OCI-LY1 (cell line): ENCODE data around the gene FEV.

ENCODE experiments used
- H2AFZ ChIP-seq: fragments of 200-600 bp; sonication (generic), shearing (Covaris generic); 2 replicates; pipeline ENCODE4 v1.6.0; 2014; ENCODE audit warnings: antibody characterized with exemption, mild to moderate bottlenecking, low read length
- H3F3A ChIP-seq: fragments of 200-600 bp; sonication (generic), shearing (Covaris generic); 2 replicates; pipeline ENCODE4 v1.6.0; 2014; ENCODE audit warnings: mild to moderate bottlenecking, antibody characterized with exemption, low read length, moderate library complexity; ENCODE audit not compliant: insufficient read depth
- H3K27ac ChIP-seq: fragments of 200-600 bp; sonication (generic); 2 replicates; pipeline ENCODE4 v1.5.1; 2014; ENCODE audit warnings: low read length, mixed run types, mild to moderate bottlenecking, low read depth; ENCODE audit not compliant: poor library complexity, severe bottlenecking
- H3K27me3 ChIP-seq: fragments of 200-600 bp; sonication (generic); 2 replicates; pipeline ENCODE4 v1.6.0; 2014; ENCODE audit warnings: antibody characterized with exemption, mild to moderate bottlenecking, low read length, moderate library complexity; ENCODE audit not compliant: insufficient read depth
- H3K36me3 ChIP-seq: fragments of 200-600 bp; sonication (generic); 2 replicates; pipeline ENCODE4 v1.6.1; 2014; ENCODE audit warnings: mild to moderate bottlenecking, antibody characterized with exemption, low read length, moderate library complexity, mixed read lengths; ENCODE audit not compliant: insufficient read depth
- H3K4me1 ChIP-seq: fragments of 200-600 bp; sonication (generic); 2 replicates; pipeline ENCODE4 v1.5.1; 2014; ENCODE audit warnings: mild to moderate bottlenecking, low read length, moderate library complexity; ENCODE audit not compliant: insufficient read depth, severe bottlenecking
- H3K4me2 ChIP-seq: fragments of 200-600 bp; sonication (generic), shearing (Covaris generic); 2 replicates; pipeline ENCODE4 v1.6.1; 2014; ENCODE audit warnings: low read length
- H3K4me3 ChIP-seq: fragments of 200-600 bp; sonication (generic); 2 replicates; pipeline ENCODE4 v1.5.1; 2014; ENCODE audit warnings: low read length, low read depth, mild to moderate bottlenecking, mixed read lengths; ENCODE audit not compliant: poor library complexity, severe bottlenecking
- H3K79me2 ChIP-seq: fragments of 200-600 bp; shearing (Covaris generic); 2 replicates; pipeline ENCODE4 v1.6.1; 2016; ENCODE audit warnings: mixed run types, low read length, mixed read lengths; ENCODE audit not compliant: insufficient read depth
- H3K9ac ChIP-seq: fragments of 200-600 bp; sonication (generic), shearing (Covaris generic); 2 replicates; pipeline ENCODE4 v1.6.1; 2014; ENCODE audit warnings: mild to moderate bottlenecking, low read length, mixed read lengths
- H3K9me2 ChIP-seq: fragments of 200-600 bp; sonication (generic), shearing (Covaris generic); 2 replicates; pipeline ENCODE4 v1.6.1; 2014; ENCODE audit warnings: low read depth, mild to moderate bottlenecking, low read length, mixed read lengths
- H3K9me3 ChIP-seq: fragments of 200-600 bp; shearing (Covaris generic); 2 replicates; pipeline ENCODE4 v1.6.1; 2014; ENCODE audit warnings: low read length, mixed read lengths
- H4K20me1 ChIP-seq: fragments of 200-600 bp; sonication (generic), shearing (Covaris generic); 2 replicates; pipeline ENCODE4 v1.6.0; 2016; ENCODE audit warnings: mild to moderate bottlenecking, low read length; ENCODE audit not compliant: insufficient read depth
- EZH2 ChIP-seq: fragments of 200-600 bp; sonication (generic), shearing (Covaris generic); IDR thresholded peaks from 2 replicates; pipeline ENCODE4 v1.8.0; 2017; ENCODE audit warnings: borderline replicate concordance, mixed run types, mild to moderate bottlenecking, antibody characterized with exemption, low read length, moderate library complexity, mixed read lengths
- TF ChIP-seq, protein P1 (sequence below): fragments of 200-600 bp; sonication (generic), shearing (Covaris generic); IDR thresholded peaks from 2 replicates; pipeline ENCODE4 v1.5.1; 2017; ENCODE audit warnings: mild to moderate bottlenecking, antibody characterized with exemption, low read length, moderate library complexity, mixed read lengths

FEV gene

GRCh38 chr2:219028141-219028540 is 43.2 kb upstream of the FEV start:
- H2AFZ ChIP-seq, result no peak overlapping the region
- H3K4me1 ChIP-seq, result no peaks in the 10 kb centered on the region
- H3K9me3 ChIP-seq, result no peaks in the 10 kb centered on the region
- no peak overlapping the region for H3K4me2 ChIP-seq
- H3K27me3 ChIP-seq, result peaks cover 5% of the 10 kb centered on the region; the same call in 1 of the 2 replicates
- no peak overlapping the region for H3K27ac ChIP-seq
- H3K4me3 ChIP-seq, result no peak overlapping the region
- no peaks in the 10 kb centered on the region for H3K36me3 ChIP-seq
- TF ChIP-seq, protein P1, sequence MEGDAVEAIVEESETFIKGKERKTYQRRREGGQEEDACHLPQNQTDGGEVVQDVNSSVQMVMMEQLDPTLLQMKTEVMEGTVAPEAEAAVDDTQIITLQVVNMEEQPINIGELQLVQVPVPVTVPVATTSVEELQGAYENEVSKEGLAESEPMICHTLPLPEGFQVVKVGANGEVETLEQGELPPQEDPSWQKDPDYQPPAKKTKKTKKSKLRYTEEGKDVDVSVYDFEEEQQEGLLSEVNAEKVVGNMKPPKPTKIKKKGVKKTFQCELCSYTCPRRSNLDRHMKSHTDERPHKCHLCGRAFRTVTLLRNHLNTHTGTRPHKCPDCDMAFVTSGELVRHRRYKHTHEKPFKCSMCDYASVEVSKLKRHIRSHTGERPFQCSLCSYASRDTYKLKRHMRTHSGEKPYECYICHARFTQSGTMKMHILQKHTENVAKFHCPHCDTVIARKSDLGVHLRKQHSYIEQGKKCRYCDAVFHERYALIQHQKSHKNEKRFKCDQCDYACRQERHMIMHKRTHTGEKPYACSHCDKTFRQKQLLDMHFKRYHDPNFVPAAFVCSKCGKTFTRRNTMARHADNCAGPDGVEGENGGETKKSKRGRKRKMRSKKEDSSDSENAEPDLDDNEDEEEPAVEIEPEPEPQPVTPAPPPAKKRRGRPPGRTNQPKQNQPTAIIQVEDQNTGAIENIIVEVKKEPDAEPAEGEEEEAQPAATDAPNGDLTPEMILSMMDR, result no peak
- no peak for TF ChIP-seq EZH2
- no peaks in the 10 kb centered on the region for H3K9me2 ChIP-seq
- H4K20me1 ChIP-seq, result no peaks in the 10 kb centered on the region
- H3K79me2 ChIP-seq, result no peaks in the 10 kb centered on the region
- no peaks in the 10 kb centered on the region for H3F3A ChIP-seq
- no peak overlapping the region for H3K9ac ChIP-seq

DNA sequence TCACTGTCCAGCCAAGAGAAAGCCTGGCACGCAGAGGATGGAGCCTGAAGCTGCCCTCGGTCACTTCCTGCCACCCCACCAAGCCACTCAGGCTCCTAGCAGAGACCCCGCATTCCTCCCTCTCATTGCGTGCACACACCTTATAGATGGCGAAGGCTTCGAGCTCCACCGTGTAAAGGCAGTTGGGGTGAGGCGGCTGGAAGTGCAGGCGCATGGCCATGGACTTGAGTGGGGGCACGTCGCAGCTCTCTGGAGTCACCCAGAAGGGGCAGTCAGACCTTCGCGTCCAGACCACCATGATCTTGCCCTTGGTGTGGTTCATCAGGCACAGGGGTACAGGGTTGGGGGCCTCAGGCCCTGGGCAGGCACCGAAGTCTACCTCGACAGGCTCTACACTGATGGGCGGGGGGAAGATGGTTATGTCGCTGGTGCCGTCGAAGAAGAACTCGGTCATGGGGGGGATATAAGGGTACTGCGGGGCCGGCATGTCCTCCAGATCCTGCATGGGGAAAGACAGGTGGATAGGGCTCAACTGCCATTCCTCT is 42.6 kb upstream of the FEV start:
- no peak for TF ChIP-seq EZH2
- TF ChIP-seq, protein P1, result no peak
- Histone ChIP-seq H3K79me2 (no peaks in the 10 kb centered on the region), H3K9ac (no peak overlapping the region), H4K20me1 (no peaks in the 10 kb centered on the region), H3K4me3 (no peak overlapping the region), H3K9me3 (no peaks in the 10 kb centered on the region), H3K4me1 (no peaks in the 10 kb centered on the region), H3K36me3 (no peaks in the 10 kb centered on the region), H3K27me3 (no peaks in the 10 kb centered on the region), H2AFZ (no peak overlapping the region), H3F3A (no peaks in the 10 kb centered on the region), H3K4me2 (no peak overlapping the region), H3K27ac (no peak overlapping the region), H3K9me2 (no peaks in the 10 kb centered on the region)

DNA sequence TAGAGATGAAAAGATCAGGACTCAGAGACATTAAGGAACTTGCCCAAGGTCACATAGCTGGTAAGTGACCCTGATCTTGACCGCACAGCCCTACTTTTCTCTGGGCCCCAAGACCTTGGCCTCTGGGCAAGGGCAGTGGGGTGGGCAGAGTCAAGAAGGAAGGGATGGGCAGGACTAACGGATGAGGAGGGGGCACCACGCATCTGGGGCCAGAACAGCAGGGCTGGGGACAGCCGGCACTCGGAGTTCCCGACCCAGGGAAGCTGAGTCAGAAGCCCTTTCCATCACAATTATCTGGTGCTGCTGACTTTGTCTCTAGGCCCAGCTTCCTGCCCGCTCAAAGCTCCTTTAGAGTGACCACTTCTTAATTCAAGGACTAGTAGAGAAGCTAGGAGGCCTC is 42.0 kb upstream of the FEV start:
- H3K79me2 ChIP-seq, result no peaks in the 10 kb centered on the region
- no peaks in the 10 kb centered on the region for H4K20me1 ChIP-seq
- no peak overlapping the region for H3K9ac ChIP-seq
- H3K36me3 ChIP-seq, result no peaks in the 10 kb centered on the region
- no peak overlapping the region for H3K4me3 ChIP-seq
- no peaks in the 10 kb centered on the region for H3F3A ChIP-seq
- H3K9me2 ChIP-seq, result no peaks in the 10 kb centered on the region
- no peaks in the 10 kb centered on the region for H3K4me1 ChIP-seq
- H3K27me3 ChIP-seq, result no peaks in the 10 kb centered on the region
- H3K9me3 ChIP-seq, result no peaks in the 10 kb centered on the region
- H2AFZ ChIP-seq, result no peak overlapping the region
- TF ChIP-seq EZH2, result no peak
- TF ChIP-seq, protein P1, result no peak
- H3K27ac ChIP-seq, result no peak overlapping the region
- H3K4me2 ChIP-seq, result no peak overlapping the region
